Measurements from ENCODE around the gene CFAP410.

DNA sequence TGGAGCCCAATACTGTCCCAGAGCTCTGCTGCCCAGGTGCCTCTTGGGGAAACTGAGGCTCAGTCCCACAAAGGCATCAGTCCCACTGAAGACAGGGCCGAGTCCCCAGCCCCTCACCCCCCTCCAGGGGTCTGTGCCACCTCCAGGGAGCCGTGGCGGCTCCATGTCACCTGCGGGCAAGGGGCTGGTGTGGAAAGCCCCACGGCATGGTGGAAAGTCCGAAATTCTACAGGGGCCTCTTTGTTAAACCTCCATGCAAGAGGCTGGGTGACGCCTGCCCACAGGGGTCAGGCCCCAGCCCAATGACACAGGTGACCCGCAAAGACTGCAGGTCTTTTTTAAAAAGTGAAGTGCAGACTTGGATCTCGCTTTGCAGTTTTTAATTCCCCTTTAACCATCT lies 56.8 kb downstream of the CFAP410 start:
- no peak for TF ChIP-seq EP300 (conservative IDR thresholded peaks at IDR 0.05; ENCODE audit: poor library complexity, severe bottlenecking)
- TF ChIP-seq, protein P1, sequence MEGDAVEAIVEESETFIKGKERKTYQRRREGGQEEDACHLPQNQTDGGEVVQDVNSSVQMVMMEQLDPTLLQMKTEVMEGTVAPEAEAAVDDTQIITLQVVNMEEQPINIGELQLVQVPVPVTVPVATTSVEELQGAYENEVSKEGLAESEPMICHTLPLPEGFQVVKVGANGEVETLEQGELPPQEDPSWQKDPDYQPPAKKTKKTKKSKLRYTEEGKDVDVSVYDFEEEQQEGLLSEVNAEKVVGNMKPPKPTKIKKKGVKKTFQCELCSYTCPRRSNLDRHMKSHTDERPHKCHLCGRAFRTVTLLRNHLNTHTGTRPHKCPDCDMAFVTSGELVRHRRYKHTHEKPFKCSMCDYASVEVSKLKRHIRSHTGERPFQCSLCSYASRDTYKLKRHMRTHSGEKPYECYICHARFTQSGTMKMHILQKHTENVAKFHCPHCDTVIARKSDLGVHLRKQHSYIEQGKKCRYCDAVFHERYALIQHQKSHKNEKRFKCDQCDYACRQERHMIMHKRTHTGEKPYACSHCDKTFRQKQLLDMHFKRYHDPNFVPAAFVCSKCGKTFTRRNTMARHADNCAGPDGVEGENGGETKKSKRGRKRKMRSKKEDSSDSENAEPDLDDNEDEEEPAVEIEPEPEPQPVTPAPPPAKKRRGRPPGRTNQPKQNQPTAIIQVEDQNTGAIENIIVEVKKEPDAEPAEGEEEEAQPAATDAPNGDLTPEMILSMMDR (IDR thresholded peaks at IDR 0.05; ENCODE audit: poor library complexity, severe bottlenecking), result no peak
- TF ChIP-seq POLR2AphosphoS5 (IDR thresholded peaks at IDR 0.05), result no peak
- no peak for TF ChIP-seq EZH2 (IDR thresholded peaks at IDR 0.05; ENCODE audit: borderline replicate concordance, insufficient read depth, low read length, poor library complexity, severe bottlenecking)
- TF ChIP-seq SMC3 (conservative IDR thresholded peaks at IDR 0.05; ENCODE audit: poor library complexity), result no peak

Data from neural cell (in vitro differentiated cells).